Keratinocyte (primary cell): ENCODE measurements around the gene DGKQ. TPM values are rescaled to one million over a fixed set of nuclear protein-coding genes. Genes with fewer than 3 reads are reported as not detected.

ENCODE experiments used
- DNase-seq: peaks from one replicate; pipeline ENCODE4 v3.0.0-alpha.2; 2011; ENCODE audit warnings: low read depth, missing footprints, low spot score
- FAIRE-seq: peaks from 2 replicates; lab custom pipeline; 2011; peaks lifted over from hg19 to GRCh38; lab: Jason Lieb, UNC
- H2AFZ ChIP-seq: 2 replicates; pipeline ENCODE4 v1.6.0; 2012; ENCODE audit warnings: low read length, control low read depth, inconsistent platforms; ENCODE audit not compliant: control insufficient read depth
- H3K27ac ChIP-seq: 2 replicates; pipeline ENCODE4 v1.5.1; 2011; ENCODE audit warnings: low read length; ENCODE audit not compliant: control insufficient read depth, insufficient read depth
- H3K27me3 ChIP-seq: 3 replicates; pipeline ENCODE4 v1.6.0; 2011; ENCODE audit warnings: low read length; ENCODE audit not compliant: control insufficient read depth, insufficient read depth; ENCODE audit errors: extremely low read depth
- H3K36me3 ChIP-seq, 2 experiments: 2 replicates in 1 of 2; 3 replicates in 1 of 2; pipeline ENCODE4 v1.5.1; 2011; ENCODE audit warnings: low read length in 2 of 2, mild to moderate bottlenecking in 1 of 2; ENCODE audit not compliant: control insufficient read depth in 2 of 2, insufficient read depth in 2 of 2; ENCODE audit errors: extremely low read depth in 1 of 2
- H3K4me1 ChIP-seq: 3 replicates; pipeline ENCODE4 v1.5.1; 2011; ENCODE audit warnings: low read length; ENCODE audit not compliant: control insufficient read depth, insufficient read depth; ENCODE audit errors: extremely low read depth
- H3K4me2 ChIP-seq: 3 replicates; pipeline ENCODE4 v1.6.0; 2011; ENCODE audit warnings: low read depth, low read length; ENCODE audit not compliant: control insufficient read depth, insufficient read depth; ENCODE audit errors: extremely low read depth
- H3K4me3 ChIP-seq, 3 experiments: fragments of 200-600 bp in 1 of 3; sonication (generic) in 1 of 3; 2 replicates in 2 of 3; 3 replicates in 1 of 3; pipeline ENCODE4 v1.5.1; 2011 to 2016; ENCODE audit warnings: low read length in 3 of 3, mild to moderate bottlenecking in 3 of 3, control low read depth in 2 of 3, inconsistent platforms in 1 of 3, low read depth in 1 of 3, mixed read lengths in 1 of 3, mixed run types in 1 of 3, moderate library complexity in 1 of 3; ENCODE audit not compliant: control insufficient read depth in 2 of 3, insufficient read depth in 2 of 3; ENCODE audit errors: extremely low read depth in 1 of 3
- H3K79me2 ChIP-seq: 2 replicates; pipeline ENCODE4 v1.6.0; 2012; ENCODE audit warnings: low read length; ENCODE audit not compliant: control insufficient read depth, insufficient read depth
- H3K9ac ChIP-seq: 3 replicates; pipeline ENCODE4 v1.6.0; 2011; ENCODE audit warnings: low read length; ENCODE audit not compliant: control insufficient read depth, insufficient read depth; ENCODE audit errors: extremely low read depth
- H3K9me1 ChIP-seq: 3 replicates; pipeline ENCODE4 v1.6.0; 2011; ENCODE audit warnings: low read length; ENCODE audit not compliant: control insufficient read depth, insufficient read depth; ENCODE audit errors: extremely low read depth
- H3K9me3 ChIP-seq: 2 replicates; pipeline ENCODE4 v1.5.1; 2012; ENCODE audit warnings: low read depth, low read length; ENCODE audit not compliant: control insufficient read depth
- H4K20me1 ChIP-seq: 3 replicates; pipeline ENCODE4 v1.6.0; 2011; ENCODE audit warnings: low read length; ENCODE audit not compliant: control insufficient read depth, insufficient read depth; ENCODE audit errors: extremely low read depth
- EZH2 ChIP-seq: IDR thresholded peaks from one replicate; pipeline ENCODE4 v1.6.1; 2012; ENCODE audit warnings: inconsistent platforms, mild to moderate bottlenecking, low read length, moderate library complexity
- dilution Hi-C: fragments of 300-500 bp; cut with MboI; formaldehyde crosslinking; loops from one replicate; pipeline ENCODE4 v1.7.0; 2020; ENCODE audit warnings: low sequenced_read_pairs; ENCODE audit not compliant: extremely low pct_ligation_motif_present
- polyA plus RNA-seq, 5 experiments: library from polyadenylated mRNA; depleted of rRNA in 3 of 5; stranded (reverse) in 3 of 5; stranded (forward) in 1 of 5; unstranded in 1 of 5; fragments of >200 nt; gene quantifications; 1 replicate in 1 of 5; 2 replicates in 3 of 5; 3 replicates in 1 of 5; pipeline versions ENCODE4 v1.2.1 to v1.2.3, GENCODE V29; 2011 to 2012; ENCODE audit warnings: missing spikeins in 2 of 5, low read depth in 1 of 5, low replicate concordance in 1 of 5
- TF ChIP-seq, protein P1 (sequence below), 3 experiments: IDR thresholded peaks in 1 of 3; conservative IDR thresholded peaks in 1 of 3; optimal IDR thresholded peaks in 1 of 3; 2 replicates in 2 of 3; 3 replicates in 1 of 3; pipeline versions ENCODE3 to v1.5.1; 2011; ENCODE audit warnings: low read length in 3 of 3, mild to moderate bottlenecking in 3 of 3, moderate library complexity in 2 of 3, control low read depth in 1 of 3, inconsistent platforms in 1 of 3; ENCODE audit not compliant: insufficient read depth in 2 of 3; ENCODE audit errors: extremely low read depth in 1 of 3

DGKQ gene
- polyA plus RNA-seq, 1 donor (not counting 4 experiments of a cell fraction or from before 2014, with no cell fraction given), result 5.3 TPM

DNA sequence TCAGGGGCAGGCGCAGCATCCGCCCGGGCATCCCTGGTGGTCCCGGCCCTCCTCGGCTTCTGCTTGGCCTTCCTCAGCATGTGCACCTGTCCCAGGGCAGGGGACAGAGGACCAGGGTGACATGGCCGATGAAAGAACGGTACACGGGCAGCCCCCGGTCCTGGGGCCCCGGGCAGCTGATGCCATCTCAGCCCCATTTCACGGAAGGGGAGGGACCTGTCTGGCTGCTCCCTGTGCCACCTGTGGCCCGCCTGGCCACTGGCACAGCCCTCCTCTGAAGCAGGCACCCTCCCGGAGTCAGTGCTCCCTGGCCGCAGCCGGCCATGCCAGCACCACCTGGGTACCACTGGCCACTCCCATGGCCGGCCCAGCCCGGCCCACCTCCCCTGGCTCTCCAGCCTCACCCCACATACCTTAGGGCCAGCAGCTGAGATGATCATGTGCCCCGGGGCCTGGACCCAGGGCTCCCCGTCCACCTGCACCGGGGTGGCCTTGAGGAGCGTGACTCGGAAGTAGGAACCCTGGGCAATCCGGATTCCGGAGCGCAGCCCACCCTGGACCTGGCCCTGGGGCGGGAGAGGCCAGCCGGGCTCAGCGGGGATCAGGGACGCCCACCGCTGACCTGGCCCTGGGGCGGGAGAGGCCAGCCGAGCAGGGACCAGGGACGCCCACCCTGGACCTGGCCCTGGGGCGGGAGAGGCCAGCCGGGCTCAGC lies 12.6 kb downstream of the DGKQ start:
- Histone ChIP-seq H3K27ac (no peak overlapping the region), H3K4me3 (no peak overlapping the region), H3K9ac (no peak overlapping the region), H4K20me1 (peaks cover 6% of the 10 kb centered on the region), H2AFZ (no peak overlapping the region), H3K4me2 (no peak overlapping the region), H3K36me3 (peaks cover 4 to 20% of the 10 kb centered on the region in 2 experiments), H3K4me1 (peaks cover 7% of the 10 kb centered on the region), H3K79me2 (no peaks in the 10 kb centered on the region), H3K9me3 (no peaks in the 10 kb centered on the region), H3K27me3 (no peaks in the 10 kb centered on the region), H3K9me1 (peaks cover 3% of the 10 kb centered on the region)
- DNase-seq (no peak), FAIRE-seq (no peak)
- TF ChIP-seq, protein P1, sequence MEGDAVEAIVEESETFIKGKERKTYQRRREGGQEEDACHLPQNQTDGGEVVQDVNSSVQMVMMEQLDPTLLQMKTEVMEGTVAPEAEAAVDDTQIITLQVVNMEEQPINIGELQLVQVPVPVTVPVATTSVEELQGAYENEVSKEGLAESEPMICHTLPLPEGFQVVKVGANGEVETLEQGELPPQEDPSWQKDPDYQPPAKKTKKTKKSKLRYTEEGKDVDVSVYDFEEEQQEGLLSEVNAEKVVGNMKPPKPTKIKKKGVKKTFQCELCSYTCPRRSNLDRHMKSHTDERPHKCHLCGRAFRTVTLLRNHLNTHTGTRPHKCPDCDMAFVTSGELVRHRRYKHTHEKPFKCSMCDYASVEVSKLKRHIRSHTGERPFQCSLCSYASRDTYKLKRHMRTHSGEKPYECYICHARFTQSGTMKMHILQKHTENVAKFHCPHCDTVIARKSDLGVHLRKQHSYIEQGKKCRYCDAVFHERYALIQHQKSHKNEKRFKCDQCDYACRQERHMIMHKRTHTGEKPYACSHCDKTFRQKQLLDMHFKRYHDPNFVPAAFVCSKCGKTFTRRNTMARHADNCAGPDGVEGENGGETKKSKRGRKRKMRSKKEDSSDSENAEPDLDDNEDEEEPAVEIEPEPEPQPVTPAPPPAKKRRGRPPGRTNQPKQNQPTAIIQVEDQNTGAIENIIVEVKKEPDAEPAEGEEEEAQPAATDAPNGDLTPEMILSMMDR (optimal IDR thresholded peaks at IDR 0.05 in 1 of 3, IDR thresholded peaks at IDR 0.05 in 1 of 3, conservative IDR thresholded peaks at IDR 0.05 in 1 of 3; ENCODE audit: extremely low read depth in 1 of 3, insufficient read depth in 2 of 3, low read length in 3 of 3), result no peak
- no peak for TF ChIP-seq EZH2
- dilution Hi-C loops, result no loop called here

DNA sequence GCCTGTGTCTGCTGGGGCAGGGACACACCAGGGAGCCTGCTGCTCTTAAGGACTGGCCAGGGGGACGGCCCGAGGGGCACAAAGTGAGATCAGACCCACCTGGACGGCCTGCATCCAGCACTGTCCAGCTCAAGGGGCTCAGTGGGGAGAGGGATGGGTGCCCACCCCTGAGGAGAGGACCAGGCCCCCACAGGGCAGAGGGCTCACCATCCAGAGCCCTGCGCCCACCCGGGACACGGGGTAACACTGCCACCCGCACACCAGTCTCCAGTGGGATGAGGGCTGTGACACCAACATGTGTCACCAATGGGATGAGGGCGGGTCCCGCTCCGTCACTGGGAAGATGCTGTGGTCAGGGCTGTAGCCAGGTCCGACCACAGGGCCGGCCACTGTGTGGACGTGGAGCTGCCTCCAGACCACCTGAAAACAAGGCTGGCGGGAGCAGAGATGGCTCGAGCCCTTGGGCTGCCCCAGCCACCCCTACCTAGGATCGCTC lies 13.2 kb downstream of the DGKQ start:
- H3K36me3 ChIP-seq, result peaks cover 1 to 16% of the 10 kb centered on the region in 2 experiments
- H3K9ac ChIP-seq, result no peak overlapping the region
- H3K79me2 ChIP-seq, result no peaks in the 10 kb centered on the region
- no peak for DNase-seq
- H3K27me3 ChIP-seq, result no peaks in the 10 kb centered on the region
- TF ChIP-seq EZH2, result no peak
- TF ChIP-seq, protein P1 (optimal IDR thresholded peaks at IDR 0.05 in 1 of 3, IDR thresholded peaks at IDR 0.05 in 1 of 3, conservative IDR thresholded peaks at IDR 0.05 in 1 of 3; ENCODE audit: extremely low read depth in 1 of 3, insufficient read depth in 2 of 3, low read length in 3 of 3), result no peak
- H3K4me3 ChIP-seq, result no peak overlapping the region
- H3K9me3 ChIP-seq, result no peaks in the 10 kb centered on the region
- peaks cover 7% of the 10 kb centered on the region for H3K4me1 ChIP-seq
- no peak overlapping the region for H3K4me2 ChIP-seq
- no peak overlapping the region for H2AFZ ChIP-seq
- no peak overlapping the region for H3K27ac ChIP-seq
- peaks cover 6% of the 10 kb centered on the region for H4K20me1 ChIP-seq
- dilution Hi-C loops, result no loop called here
- H3K9me1 ChIP-seq, result peaks cover 3% of the 10 kb centered on the region
- no peak for FAIRE-seq
